Activated effector memory CD4-positive, alpha-beta T cell treated with Interleukin-2 at 50 U/mL for 16 hours (primary cell): Measurements from ENCODE around the gene HCFC2.
"Not testable (repeated sequence)": the region's sequence is repeated elsewhere in the genome, so short reads cannot be mapped to it uniquely, and the experiment has no call there.

ENCODE experiments used
- DNase-seq: peaks from one replicate; pipeline ENCODE4 v3.0.0-alpha.2; 2020

Gene HCFC2

GRCh38 chr12:104058802-104059201 is 5.5 kb upstream of the HCFC2 start:
- no peak for DNase-seq

GRCh38 chr12:104059963-104060362 is 4.4 kb upstream of the HCFC2 start:
- no peak for DNase-seq

- DNase-seq = no peak
Measured at GRCh38 chr12:104060791-104061190, 3.5 kb upstream of the HCFC2 start.

GRCh38 chr12:104063712-104064030 is 660 bp upstream of the HCFC2 start:
- DNase-seq = no peak

GRCh38 chr12:104064842-104065427 is 604 bp downstream of the HCFC2 start:
- no peak for DNase-seq

GRCh38 chr12:104072099-104072498 is 7.8 kb downstream of the HCFC2 start:
- no peak for DNase-seq

GRCh38 chr12:104073699-104074098 is 9.4 kb downstream of the HCFC2 start:
- DNase-seq = no peak

- no peak for DNase-seq
Measured at GRCh38 chr12:104079024-104079423, 14.7 kb downstream of the HCFC2 start.

GRCh38 chr12:104080764-104081163 is 16.4 kb downstream of the HCFC2 start:
- no peak for DNase-seq

GRCh38 chr12:104083769-104084475 is 19.6 kb downstream of the HCFC2 start:
- no peak for DNase-seq

- no peak for DNase-seq
Measured at GRCh38 chr12:104090685-104091084, 26.4 kb downstream of the HCFC2 start.

- no peak for DNase-seq
Measured at GRCh38 chr12:104091136-104091535, 26.8 kb downstream of the HCFC2 start.

- DNase-seq = no peak
Measured at GRCh38 chr12:104094284-104094683, 30.0 kb downstream of the HCFC2 start.

- DNase-seq = no peak
Measured at GRCh38 chr12:104095289-104095688, 31.0 kb downstream of the HCFC2 start.

- DNase-seq = no peak
Measured at GRCh38 chr12:104097954-104098353, 33.6 kb downstream of the HCFC2 start.

- DNase-seq = no peak
Measured at GRCh38 chr12:104105461-104105860, 41.1 kb downstream of the HCFC2 start.

GRCh38 chr12:104106965-104107364 is 42.6 kb downstream of the HCFC2 start:
- no peak for DNase-seq

- peak; percentile 72 for DNase-seq
Measured at GRCh38 chr12:104108755-104109445, 44.6 kb downstream of the HCFC2 start.

- DNase-seq = no peak
Measured at GRCh38 chr12:104109446-104110271, 45.3 kb downstream of the HCFC2 start.

GRCh38 chr12:104114834-104115586 is 50.7 kb downstream of the HCFC2 start:
- not testable (repeated sequence) for DNase-seq

- DNase-seq = no peak
Measured at GRCh38 chr12:104115587-104115975, 51.2 kb downstream of the HCFC2 start.

GRCh38 chr12:104121001-104121400 is 56.7 kb downstream of the HCFC2 start:
- DNase-seq = no peak

GRCh38 chr12:104122298-104122697 is 58.0 kb downstream of the HCFC2 start:
- no peak for DNase-seq
